ENCODE data around the gene SRSF2. TPM values are rescaled to one million over a fixed set of nuclear protein-coding genes. Genes with fewer than 3 reads are reported as not detected.
A peak's percentile ranks its signal among the peaks of the same experiment; 100 is the strongest.

The SRSF2 gene
- total and polyA plus RNA-seq, 9 of the 15 experiments (the other 6 are each of a cell fraction or from before 2014, with no cell fraction given) = 161 to 583 (median 393) TPM

DNA sequence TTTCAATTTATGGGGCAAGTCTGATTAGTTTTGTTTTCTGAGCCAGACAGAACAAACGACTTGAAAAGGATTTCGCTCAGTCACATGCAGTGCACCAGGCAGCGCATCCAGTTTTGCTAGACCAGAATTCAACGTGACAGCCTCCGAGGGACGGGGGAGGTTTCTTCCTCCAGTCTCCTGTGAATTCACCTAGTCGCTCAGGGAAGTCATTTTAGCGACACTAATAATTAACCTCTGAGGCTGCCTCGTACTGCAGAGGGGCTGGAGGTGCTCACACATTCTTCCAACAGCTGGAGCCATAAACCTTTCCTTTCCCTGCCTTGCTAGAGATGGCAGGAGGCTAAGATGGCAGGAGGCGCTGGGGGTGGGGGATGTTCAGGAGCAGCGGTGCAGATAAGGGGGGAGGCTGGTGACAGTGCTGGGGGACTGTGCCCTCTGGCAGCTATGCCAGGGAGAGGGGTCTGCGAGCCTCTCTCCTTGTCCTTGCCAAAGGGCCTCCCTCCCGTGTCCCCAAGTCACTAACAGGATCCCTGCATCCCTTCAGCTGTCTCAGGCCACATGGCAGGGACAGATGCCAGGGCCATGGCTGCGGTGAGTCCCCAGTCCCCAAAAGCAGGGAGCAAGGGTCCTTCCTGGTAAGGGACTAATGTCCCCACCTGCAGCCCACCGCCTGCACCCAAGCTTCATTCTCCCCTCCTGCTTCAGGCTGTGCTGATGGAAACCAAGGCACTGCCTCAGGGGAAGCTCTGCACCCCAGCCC lies 50.4 kb downstream of the SRSF2 start:
- no peak for FAIRE-seq
- POLR2A ChIA-PET = interaction anchor here (1.3 to 1.7 kb wide), 2 partner anchors 13 to 129 kb away, joined by 3 to 4 read pairs; no protein-coding TSS in a partner anchor
- TF ChIP-seq BHLHE40 (IDR thresholded peaks at IDR 0.05; ENCODE audit: low read length) = peak; percentile 12; the same call in 1 of the 2 replicates
- no peak for TF ChIP-seq PRPF4 (IDR thresholded peaks at IDR 0.05; ENCODE audit: insufficient read depth, low read depth, low read length, poor library complexity, severe bottlenecking)
- DNase-seq (ENCODE audit: extremely low read depth in 1 of 4, low spot score in 3 of 4) = peak in 1 of 4 experiments; percentile 6
- ATAC-seq = no peak
- Histone ChIP-seq H3K4me2 (ENCODE audit: insufficient read depth, low read length) (no peak overlapping the region), H3K36me3 (ENCODE audit: control insufficient read depth, insufficient read depth, low read length) (no peaks in the 10 kb centered on the region), H3K79me2 (ENCODE audit: control insufficient read depth, insufficient read depth, low read length) (no peaks in the 10 kb centered on the region), H3K9ac (ENCODE audit: insufficient read depth in 1 of 2, low read depth in 2 of 2, low read length in 2 of 2) (peak overlapping the region in 1 of 2 experiments; percentile 67; a peak in 1 of 4 replicates), H4K20me1 (replicated peaks; ENCODE audit: control insufficient read depth, insufficient read depth, low read length) (no peaks in the 10 kb centered on the region; the same call in none of the 2 replicates), H3K9me1 (ENCODE audit: control insufficient read depth, insufficient read depth, low read length) (no peaks in the 10 kb centered on the region), H3K4me3 (no peak overlapping the region), H3K27ac (ENCODE audit: extremely low read depth, low read depth, low read length) (no peak overlapping the region), H2AFZ (ENCODE audit: low read depth, low read length) (no peak overlapping the region), H3K27me3 (ENCODE audit: control insufficient read depth in 2 of 2, insufficient read depth in 2 of 2, low read length in 2 of 2) (no peaks in the 10 kb centered on the region), H3K9me3 (replicated peaks; ENCODE audit: control insufficient read depth, insufficient read depth, low read depth, low read length) (no peaks in the 10 kb centered on the region), H3K4me1 (replicated peaks in 1 of 2; ENCODE audit: control insufficient read depth in 2 of 2, insufficient read depth in 2 of 2, low read length in 2 of 2) (peaks cover 19 to 59% of the 10 kb centered on the region in 2 experiments)
- intact Hi-C loops (cut with micrococcal nuclease) = no loop called here
- in situ Hi-C loops (cut with MboI) = no loop called here
- BruUV-seq (replicated peaks) = no TSS peak
- CTCF ChIA-PET (ENCODE audit: low intra/inter-chr PET ratio) = no interaction called here
- 34% methylated on average over 14 of the region's 15 CpGs for WGBS (ENCODE audit: insufficient coverage, low coverage, missing lambda C conversion rate)

GRCh38 chr17:76685846-76686245 lies 51.3 kb downstream of the SRSF2 start:
- no peak overlapping the region for H3K4me3 ChIP-seq
- intact Hi-C loops (cut with micrococcal nuclease) (no loop called here), in situ Hi-C loops (cut with MboI) (no loop called here)
- WGBS (ENCODE audit: insufficient coverage, low coverage, missing lambda C conversion rate) = 54% methylated on average over 6 of the region's 8 CpGs
- no peaks in the 10 kb centered on the region; the same call in none of the 2 replicates for H4K20me1 ChIP-seq (replicated peaks; ENCODE audit: control insufficient read depth, insufficient read depth, low read length)
- no peaks in the 10 kb centered on the region for H3K79me2 ChIP-seq (ENCODE audit: control insufficient read depth, insufficient read depth, low read length)
- no peaks in the 10 kb centered on the region for H3K9me1 ChIP-seq (ENCODE audit: control insufficient read depth, insufficient read depth, low read length)
- CTCF ChIA-PET (ENCODE audit: low intra/inter-chr PET ratio) = no interaction called here
- no peak for TF ChIP-seq KAT8 (IDR thresholded peaks at IDR 0.05; ENCODE audit: low read depth)
- FAIRE-seq (no peak), DNase-seq (ENCODE audit: extremely low read depth in 1 of 4, low spot score in 3 of 4) (peak in 1 of 4 experiments; percentile 3), ATAC-seq (0 out of 3 replicates have a peak, but pooled peaks have one; percentile 8)
- no peak overlapping the region for H3K4me2 ChIP-seq (ENCODE audit: insufficient read depth, low read length)
- POLR2A ChIA-PET = interaction anchor here (0.7 to 1.7 kb wide), 4 partner anchors 31 to 129 kb away, joined by 3 to 4 read pairs (median 4); no protein-coding TSS in a partner anchor
- peaks cover 26 to 64% of the 10 kb centered on the region in 2 experiments for H3K4me1 ChIP-seq (replicated peaks in 1 of 2; ENCODE audit: control insufficient read depth in 2 of 2, insufficient read depth in 2 of 2, low read length in 2 of 2)
- H2AFZ ChIP-seq (ENCODE audit: low read depth, low read length) = no peak overlapping the region
- BruUV-seq (replicated peaks) = no TSS peak
- no peaks in the 10 kb centered on the region for H3K27me3 ChIP-seq (ENCODE audit: control insufficient read depth in 2 of 2, insufficient read depth in 2 of 2, low read length in 2 of 2)
- no peaks in the 10 kb centered on the region for H3K36me3 ChIP-seq (ENCODE audit: control insufficient read depth, insufficient read depth, low read length)
- no peaks in the 10 kb centered on the region for H3K9me3 ChIP-seq (replicated peaks; ENCODE audit: control insufficient read depth, insufficient read depth, low read depth, low read length)
- no peak overlapping the region for H3K27ac ChIP-seq (ENCODE audit: extremely low read depth, low read depth, low read length)
- H3K9ac ChIP-seq (ENCODE audit: insufficient read depth in 1 of 2, low read depth in 2 of 2, low read length in 2 of 2) = no peak overlapping the region; a peak in 1 of 4 replicates

All from K562 (cell line).